ENCODE results near the gene PPARA. TPM values are rescaled to one million over a fixed set of nuclear protein-coding genes. Genes with fewer than 3 reads are reported as not detected.

Gene PPARA
- total and polyA plus RNA-seq, 2 donors (not counting 1 experiment from before 2014, with no cell fraction given): 4.1 to 29.8 TPM

- Histone ChIP-seq H3K9ac (ENCODE audit: low read length) (no peak overlapping the region), H3K27me3 (replicated peaks in 1 of 4; ENCODE audit: control extremely low read depth in 1 of 4, control insufficient read depth in 3 of 4, insufficient read depth in 4 of 4, low read length in 3 of 4) (no peaks in the 10 kb centered on the region)
- 86% methylated on average over 24 of the region's 24 CpGs for WGBS (ENCODE audit: insufficient coverage)
Measured at GRCh38 chr22:46136486-46137217, 13.7 kb upstream of the PPARA start.

GRCh38 chr22:46137218-46137766 is 13.0 kb upstream of the PPARA start:
- Histone ChIP-seq H3K27ac (ENCODE audit: low read length in 2 of 2) (no peak overlapping the region), H3K4me3 (ENCODE audit: control extremely low read depth in 1 of 5, extremely low read depth in 1 of 5, insufficient read depth in 1 of 5, low read depth in 2 of 5, low read length in 4 of 5) (no peak overlapping the region), H3K36me3 (replicated peaks in 1 of 2; ENCODE audit: control extremely low read depth in 1 of 2, control insufficient read depth in 1 of 2, extremely low read depth in 1 of 2, insufficient read depth in 2 of 2, low read length in 1 of 2) (no peaks in the 10 kb centered on the region), H4K20me1 (ENCODE audit: control insufficient read depth, insufficient read depth, low read length, poor library complexity, severe bottlenecking) (no peaks in the 10 kb centered on the region), H2AFZ (ENCODE audit: insufficient read depth, low read depth, low read length, poor library complexity, severe bottlenecking) (no peak overlapping the region), H3K9me3 (ENCODE audit: control extremely low read depth in 1 of 3, control insufficient read depth in 2 of 3, insufficient read depth in 1 of 3, low read length in 2 of 3) (peaks cover 0 to 7% (median 0%) of the 10 kb centered on the region in 3 donors), H3K4me2 (replicated peaks; ENCODE audit: low read depth, low read length, poor library complexity, severe bottlenecking) (no peak overlapping the region), H3K9ac (ENCODE audit: low read length) (no peak overlapping the region), H3K4me1 (ENCODE audit: control insufficient read depth in 2 of 2, insufficient read depth in 2 of 2, low read length in 2 of 2) (peaks cover 0 to 8% of the 10 kb centered on the region in 2 donors), H3K27me3 (replicated peaks in 1 of 4; ENCODE audit: control extremely low read depth in 1 of 4, control insufficient read depth in 3 of 4, insufficient read depth in 4 of 4, low read length in 3 of 4) (no peaks in the 10 kb centered on the region), H3K79me2 (ENCODE audit: control insufficient read depth, insufficient read depth, low read length) (no peaks in the 10 kb centered on the region)
- ATAC-seq (ENCODE audit: low read depth) (no peak), DNase-seq (no peak)
- intact Hi-C loops (cut with micrococcal nuclease): no loop called here
- POLR2A ChIA-PET: no interaction called here
- H3K27me3 Mint-ChIP-seq: no peaks in the 10 kb centered on the region
- CTCF ChIA-PET: no interaction called here
- TF ChIP-seq EZH2 (IDR thresholded peaks at IDR 0.05; ENCODE audit: borderline replicate concordance, insufficient read depth, low read depth, low read length, poor library complexity, severe bottlenecking): no peak
- no peaks in the 10 kb centered on the region for H3K9me3 Mint-ChIP-seq (ENCODE audit: insufficient read depth)
- H3K27ac Mint-ChIP-seq: peak overlapping the region; percentile 56
- WGBS (ENCODE audit: insufficient coverage): 91% methylated on average over 14 of the region's 14 CpGs
- peaks cover 5% of the 10 kb centered on the region for H3K4me1 Mint-ChIP-seq
- no peak overlapping the region for H3K4me3 Mint-ChIP-seq

More at GRCh38 chr22:46136486-46137217, 13.7 kb upstream of the PPARA start:
- intact Hi-C loops (cut with micrococcal nuclease): no loop called here
- ChIA-PET POLR2A (no interaction called here), CTCF (no interaction called here)
- TF ChIP-seq EZH2 (IDR thresholded peaks at IDR 0.05; ENCODE audit: borderline replicate concordance, insufficient read depth, low read depth, low read length, poor library complexity, severe bottlenecking): no peak
- TF ChIP-seq, protein P1, sequence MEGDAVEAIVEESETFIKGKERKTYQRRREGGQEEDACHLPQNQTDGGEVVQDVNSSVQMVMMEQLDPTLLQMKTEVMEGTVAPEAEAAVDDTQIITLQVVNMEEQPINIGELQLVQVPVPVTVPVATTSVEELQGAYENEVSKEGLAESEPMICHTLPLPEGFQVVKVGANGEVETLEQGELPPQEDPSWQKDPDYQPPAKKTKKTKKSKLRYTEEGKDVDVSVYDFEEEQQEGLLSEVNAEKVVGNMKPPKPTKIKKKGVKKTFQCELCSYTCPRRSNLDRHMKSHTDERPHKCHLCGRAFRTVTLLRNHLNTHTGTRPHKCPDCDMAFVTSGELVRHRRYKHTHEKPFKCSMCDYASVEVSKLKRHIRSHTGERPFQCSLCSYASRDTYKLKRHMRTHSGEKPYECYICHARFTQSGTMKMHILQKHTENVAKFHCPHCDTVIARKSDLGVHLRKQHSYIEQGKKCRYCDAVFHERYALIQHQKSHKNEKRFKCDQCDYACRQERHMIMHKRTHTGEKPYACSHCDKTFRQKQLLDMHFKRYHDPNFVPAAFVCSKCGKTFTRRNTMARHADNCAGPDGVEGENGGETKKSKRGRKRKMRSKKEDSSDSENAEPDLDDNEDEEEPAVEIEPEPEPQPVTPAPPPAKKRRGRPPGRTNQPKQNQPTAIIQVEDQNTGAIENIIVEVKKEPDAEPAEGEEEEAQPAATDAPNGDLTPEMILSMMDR (IDR thresholded peaks at IDR 0.05): no peak
- no peak overlapping the region for H3K4me3 ChIP-seq (ENCODE audit: control extremely low read depth in 1 of 5, extremely low read depth in 1 of 5, insufficient read depth in 1 of 5, low read depth in 2 of 5, low read length in 4 of 5)
- H4K20me1 ChIP-seq (ENCODE audit: control insufficient read depth, insufficient read depth, low read length, poor library complexity, severe bottlenecking): no peaks in the 10 kb centered on the region
- no peaks in the 10 kb centered on the region for H3K79me2 ChIP-seq (ENCODE audit: control insufficient read depth, insufficient read depth, low read length)
- DNase-seq (no peak), ATAC-seq (ENCODE audit: low read depth) (no peak)
- Mint-ChIP-seq H3K4me3 (no peak overlapping the region), H3K27ac (no peak overlapping the region), H3K9me3 (ENCODE audit: insufficient read depth) (no peaks in the 10 kb centered on the region), H3K27me3 (no peaks in the 10 kb centered on the region), H3K4me1 (peaks cover 4% of the 10 kb centered on the region)
- H3K27ac ChIP-seq (ENCODE audit: low read length in 2 of 2): no peak overlapping the region
- no peak overlapping the region for H3K4me2 ChIP-seq (replicated peaks; ENCODE audit: low read depth, low read length, poor library complexity, severe bottlenecking)
- peaks cover 0 to 6% of the 10 kb centered on the region in 2 donors for H3K4me1 ChIP-seq (ENCODE audit: control insufficient read depth in 2 of 2, insufficient read depth in 2 of 2, low read length in 2 of 2)
- no peaks in the 10 kb centered on the region for H3K36me3 ChIP-seq (replicated peaks in 1 of 2; ENCODE audit: control extremely low read depth in 1 of 2, control insufficient read depth in 1 of 2, extremely low read depth in 1 of 2, insufficient read depth in 2 of 2, low read length in 1 of 2)
- H3K9me3 ChIP-seq (ENCODE audit: control extremely low read depth in 1 of 3, control insufficient read depth in 2 of 3, insufficient read depth in 1 of 3, low read length in 2 of 3): peaks cover 0 to 7% (median 0%) of the 10 kb centered on the region in 3 donors
- H2AFZ ChIP-seq (ENCODE audit: insufficient read depth, low read depth, low read length, poor library complexity, severe bottlenecking): no peak overlapping the region

Measured in B cell (primary cell).